Measurements from ENCODE around the gene DVL2.
"Not testable (repeated sequence)": the region's sequence is repeated elsewhere in the genome, so short reads cannot be mapped to it uniquely, and the experiment has no call there.

DVL2 gene

DNA sequence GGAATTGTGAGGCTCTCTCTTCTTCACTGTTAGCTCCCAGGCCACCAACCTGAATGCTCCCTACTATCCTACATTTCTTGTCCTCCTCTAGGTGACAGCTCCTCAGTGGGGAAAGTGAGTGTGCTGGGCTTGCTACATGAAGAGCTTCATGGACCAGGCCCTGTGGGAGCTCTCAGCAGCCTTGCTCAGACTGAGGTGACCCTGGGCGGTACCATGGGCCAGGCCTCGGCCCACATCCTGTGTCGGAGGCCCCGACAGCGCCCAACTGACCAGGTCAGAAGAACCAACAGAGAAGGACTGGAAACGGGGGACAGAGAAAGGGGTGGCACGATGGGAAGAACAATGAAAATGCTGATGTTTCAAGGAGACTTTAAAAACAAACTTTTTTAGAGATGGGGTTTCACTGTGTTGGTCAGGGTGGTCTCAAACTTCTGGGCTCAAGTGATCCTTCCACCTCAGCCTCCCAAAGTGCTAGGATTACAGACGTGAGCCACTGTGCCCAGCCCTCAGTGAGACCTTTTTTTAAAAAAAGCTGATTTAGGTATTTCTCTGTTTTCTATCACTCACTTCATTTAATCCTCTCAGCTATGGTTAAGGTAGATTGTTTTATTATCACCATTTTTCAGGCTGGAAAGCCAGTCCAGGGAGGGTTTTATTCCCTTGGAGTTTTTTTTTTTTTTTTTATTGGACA lies 22.6 kb upstream of the DVL2 start:
- DNase-seq = no peak

DNA sequence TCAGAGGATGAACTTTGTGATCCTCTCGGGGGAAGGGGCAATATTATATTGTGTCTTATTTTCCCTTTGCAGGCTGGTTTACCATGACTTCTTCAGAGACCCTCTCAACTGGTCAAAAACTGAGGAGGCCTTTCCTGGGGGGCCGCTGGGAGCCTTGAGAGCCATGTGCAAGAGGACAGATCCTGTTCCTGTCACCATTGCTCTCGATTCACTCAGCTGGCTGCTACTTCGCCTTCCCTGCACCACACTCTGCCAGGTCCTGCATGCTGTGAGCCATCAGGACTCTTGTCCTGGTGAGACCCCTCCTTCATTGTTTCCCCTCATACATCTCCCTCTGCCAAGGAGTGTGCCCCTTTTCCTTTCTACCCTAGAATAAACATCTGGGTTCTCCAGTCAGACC lies 20.2 kb upstream of the DVL2 start:
- DNase-seq = no peak

DNA sequence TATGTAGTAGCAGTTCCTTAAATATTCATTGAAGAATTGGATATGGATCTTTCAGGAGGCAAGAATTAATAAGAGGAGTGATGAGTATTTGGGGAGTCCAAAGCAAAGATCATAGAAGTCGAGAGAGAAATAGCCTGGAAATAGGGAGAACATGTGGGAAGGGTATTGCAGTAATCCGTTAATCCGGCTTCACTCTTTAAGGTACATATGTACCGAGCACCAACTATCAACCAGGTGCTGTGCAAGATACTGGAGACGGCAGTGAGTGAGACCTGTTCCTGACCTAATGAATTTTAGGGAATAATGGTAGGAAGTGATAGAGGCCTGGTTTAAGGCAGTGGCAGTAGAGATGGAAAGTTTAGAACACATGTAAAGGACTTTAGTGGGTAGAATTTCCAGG lies 18.8 kb upstream of the DVL2 start:
- no peak for DNase-seq

DNA sequence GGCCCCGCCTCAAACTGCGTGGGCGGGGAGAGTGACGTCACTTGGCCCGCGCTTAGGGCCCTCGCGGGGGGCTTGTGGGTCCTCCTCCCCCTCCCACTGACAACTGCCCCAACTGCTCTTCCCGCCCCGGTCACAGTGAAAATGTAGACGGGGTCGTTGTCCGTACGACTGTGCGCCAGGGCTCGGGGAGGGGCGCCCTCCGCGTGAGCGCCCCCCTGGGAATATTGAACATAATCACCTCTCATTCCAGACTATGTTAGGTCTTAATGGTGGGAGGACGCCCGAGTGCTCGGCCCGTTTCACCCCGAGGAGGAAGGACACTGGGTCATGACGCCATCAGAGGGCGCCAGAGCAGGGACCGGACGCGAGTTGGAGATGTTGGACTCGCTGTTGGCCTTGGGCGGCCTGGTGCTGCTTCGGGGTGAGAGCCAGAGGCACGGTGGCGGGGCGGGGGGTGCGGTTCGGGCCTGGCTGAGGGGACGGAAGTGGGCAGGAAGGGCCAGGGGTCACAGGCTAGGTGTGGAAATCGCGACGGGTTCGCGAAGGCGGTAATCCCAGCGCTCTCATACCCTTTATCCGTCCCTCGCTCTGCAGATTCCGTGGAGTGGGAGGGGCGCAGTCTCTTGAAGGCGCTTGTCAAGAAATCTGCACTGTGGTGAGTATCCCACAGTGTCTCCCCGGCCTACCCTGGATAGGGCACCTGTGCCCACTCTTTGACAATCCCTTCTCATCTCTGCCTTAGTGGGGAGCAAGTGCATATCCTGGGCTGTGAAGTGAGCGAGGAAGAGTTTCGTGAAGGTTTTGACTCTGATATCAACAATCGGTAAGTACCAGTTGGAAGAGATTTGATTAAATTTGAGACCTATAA lies 18.1 kb upstream of the DVL2 start, which contains the start of gene ELP5:
Gene ELP5 (plus strand): TSS at position 40 of the 868 bp plus-strand sequence. CDS start 336 bp downstream, at position 376.
- peak; percentile 70 for DNase-seq

DNA sequence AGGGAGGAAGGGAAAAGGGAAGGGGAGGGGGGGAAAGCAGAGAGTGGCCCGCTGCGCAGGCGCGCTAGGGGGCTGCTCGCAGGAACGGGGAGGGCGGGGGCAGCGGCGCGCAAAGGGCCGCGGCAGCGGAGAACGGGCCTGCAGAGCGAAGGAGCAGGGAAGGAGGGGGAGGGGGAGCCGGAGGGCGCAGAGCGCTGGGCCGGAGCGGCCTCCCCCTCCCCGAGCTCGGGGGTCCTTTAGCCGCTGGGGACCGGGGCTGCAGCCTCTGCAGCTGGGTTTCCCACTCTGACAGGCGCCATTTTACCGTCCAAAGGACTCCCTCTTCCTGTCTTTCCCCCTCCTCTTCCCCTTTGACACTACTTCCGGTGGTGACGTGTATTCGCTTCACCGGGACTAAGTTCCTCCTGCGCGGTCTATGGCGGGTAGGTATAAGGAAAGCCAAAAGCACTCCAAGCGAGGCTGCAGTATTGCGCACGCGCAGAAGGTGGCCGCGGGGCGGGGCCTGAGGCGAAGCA lies 17.4 kb upstream of the DVL2 start, which contains the start of gene CTDNEP1:
Gene CTDNEP1 (minus strand): TSS at position 74 of the 515 bp plus-strand sequence. CDS start 438 bp downstream, outside the sequence.
- peak; percentile 98 for DNase-seq

DNA sequence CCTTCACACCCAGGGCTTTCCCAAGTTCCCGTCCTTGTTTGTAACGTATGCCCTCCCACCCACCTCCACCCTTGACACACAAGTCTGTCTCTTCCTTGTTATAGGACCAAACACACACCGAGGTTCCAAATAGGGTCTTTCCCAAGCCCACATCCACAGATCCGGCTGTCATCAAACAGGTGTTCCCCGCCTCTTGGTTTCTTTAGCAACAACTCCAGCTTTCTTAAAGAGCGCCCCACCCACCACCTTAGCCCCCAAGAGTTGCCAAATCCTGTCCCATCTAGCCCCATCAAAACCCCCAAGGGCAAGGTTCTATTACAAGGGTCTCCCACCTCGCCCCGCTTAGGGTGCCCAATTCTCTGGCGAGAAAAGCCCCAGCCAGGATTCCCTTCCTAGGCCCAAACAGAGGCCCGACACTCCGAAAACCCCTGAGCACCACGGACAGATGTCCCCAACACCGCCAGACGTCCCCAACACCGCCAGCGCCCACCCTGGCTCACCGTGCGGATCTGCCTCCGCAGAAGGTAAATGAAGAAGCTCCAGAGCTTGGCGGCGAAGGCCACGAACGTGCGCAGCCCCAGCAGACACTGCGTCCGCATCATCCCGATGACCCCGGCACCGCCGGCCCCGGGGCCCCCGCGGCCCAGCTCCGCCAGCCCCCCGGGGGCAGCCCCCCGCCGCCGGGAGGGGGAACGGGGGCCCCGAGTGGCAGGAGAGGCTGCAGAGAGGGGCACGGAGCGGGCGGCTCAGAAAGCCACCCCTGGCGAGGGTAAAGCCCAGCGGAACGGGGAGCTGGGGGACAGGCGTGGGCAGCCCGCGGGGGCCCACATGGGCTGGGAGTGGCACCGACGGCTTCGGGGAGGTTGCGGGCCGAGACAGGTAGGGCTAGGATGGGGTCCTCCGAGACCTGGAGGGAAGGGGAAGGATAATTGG lies 16.6 kb upstream of the DVL2 start:
- DNase-seq = no peak

DNA sequence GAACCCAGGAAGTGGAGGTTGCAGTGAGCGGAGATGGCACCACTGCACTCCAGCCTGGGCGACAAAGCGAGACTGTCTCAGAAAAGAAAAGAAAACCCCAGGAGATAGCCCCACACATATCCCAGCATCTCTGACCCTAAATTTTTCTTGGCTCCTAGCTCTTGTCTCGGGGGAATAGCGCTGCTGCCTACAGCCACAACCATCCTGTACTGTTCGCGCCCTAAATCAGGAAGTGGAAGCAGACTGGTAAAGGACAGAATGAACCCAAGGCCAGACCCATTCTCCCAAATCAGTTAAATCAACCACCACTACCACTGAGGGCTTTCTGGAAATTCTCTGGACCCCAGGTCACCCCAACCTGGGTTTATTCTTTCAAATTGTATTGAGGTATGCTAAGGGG lies 15.5 kb upstream of the DVL2 start:
- DNase-seq = no peak

DNA sequence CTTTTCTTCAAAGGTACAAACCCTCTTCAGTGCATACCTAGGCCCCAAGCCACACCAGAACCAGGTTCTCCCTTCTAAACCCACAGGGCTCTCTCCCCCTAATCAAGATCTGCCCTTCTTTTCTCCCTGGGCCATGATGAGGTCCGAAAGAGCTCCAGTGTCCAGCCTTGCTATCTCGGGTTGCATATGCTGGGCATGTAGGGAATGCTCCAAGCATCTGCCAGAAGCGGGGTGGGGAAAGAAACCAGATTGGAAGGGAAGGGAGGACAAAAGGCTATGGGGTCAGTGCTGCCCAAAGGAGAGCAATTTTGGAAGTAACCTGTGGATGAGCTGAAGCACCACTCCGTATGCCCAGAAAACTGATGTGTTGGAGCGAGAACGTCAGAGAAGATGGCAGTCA lies 14.9 kb upstream of the DVL2 start:
- DNase-seq = no peak

DNA sequence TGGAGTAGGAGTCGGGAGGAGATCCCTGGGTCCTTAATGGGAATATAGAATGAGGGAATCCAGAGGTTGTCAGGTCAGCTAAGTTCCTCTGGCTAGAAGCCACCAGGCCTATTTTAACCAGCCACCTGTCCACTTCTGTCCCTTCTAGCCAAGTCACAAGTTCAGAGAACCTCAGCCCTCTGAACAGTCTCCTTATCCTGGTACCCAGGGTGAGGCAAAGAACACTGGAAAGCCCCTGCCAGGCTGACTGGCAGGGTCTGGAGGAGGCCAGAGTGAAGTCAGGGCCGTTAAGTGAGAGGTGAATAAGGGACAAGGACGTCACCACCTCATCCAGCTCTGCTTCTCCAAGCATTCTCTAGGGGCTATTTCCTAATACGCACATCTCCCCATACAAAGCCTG lies 14.5 kb upstream of the DVL2 start:
- no peak for DNase-seq

DNA sequence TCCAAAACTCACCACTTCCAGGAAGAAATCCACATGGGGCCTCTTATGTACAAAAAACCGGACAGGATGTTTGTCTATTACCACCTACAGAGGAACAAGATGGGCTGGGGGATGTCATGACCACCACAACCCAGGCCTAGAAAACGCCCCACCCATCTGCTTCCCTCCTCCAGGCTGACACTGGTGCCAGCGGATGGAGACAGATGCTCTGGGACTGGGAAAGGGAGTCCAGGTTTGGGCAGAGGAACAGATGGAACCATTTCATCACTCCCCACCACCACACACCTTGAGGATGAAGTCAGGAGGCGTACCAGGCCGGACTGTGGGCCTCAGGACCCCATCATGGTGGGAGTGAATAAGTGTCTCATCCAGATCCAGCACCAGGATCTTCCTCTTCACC lies 12.5 kb upstream of the DVL2 start:
- DNase-seq = no peak

DNA sequence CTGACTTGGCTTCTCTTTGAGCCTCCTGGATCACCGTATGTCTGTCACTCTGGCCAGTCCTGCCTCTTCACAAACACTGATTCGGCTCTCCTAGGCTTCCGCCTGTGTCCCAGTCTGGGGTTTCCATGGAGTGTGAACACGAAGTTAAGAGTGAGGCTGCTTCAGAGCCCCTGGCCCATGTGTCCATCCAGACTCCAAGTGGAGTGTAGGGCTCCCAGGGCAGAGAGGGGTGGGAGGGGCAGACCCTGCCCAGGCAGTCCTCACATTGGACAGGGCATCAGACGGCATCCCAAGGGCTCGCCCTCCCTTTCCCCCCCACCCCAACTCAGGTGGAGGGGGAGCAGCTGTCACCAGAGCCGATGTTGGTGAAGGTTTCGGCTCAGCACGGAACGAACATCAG lies 9.5 kb upstream of the DVL2 start:
- DNase-seq = not testable (repeated sequence)

DNA sequence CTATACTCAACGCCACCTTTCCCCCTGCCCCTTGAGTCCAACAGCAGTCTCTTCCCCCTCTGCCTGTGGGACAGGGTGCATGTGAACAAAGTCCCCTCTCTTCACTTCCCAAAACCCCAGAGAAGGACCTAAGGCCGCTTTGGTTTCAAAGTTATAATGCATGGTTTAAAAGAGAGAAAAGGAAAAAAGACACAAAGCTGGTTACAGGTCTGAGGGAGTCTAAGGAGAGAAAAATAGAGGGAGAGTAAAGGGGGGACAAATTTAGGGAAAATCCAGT lies 9.1 kb upstream of the DVL2 start:
- no peak for DNase-seq

DNA sequence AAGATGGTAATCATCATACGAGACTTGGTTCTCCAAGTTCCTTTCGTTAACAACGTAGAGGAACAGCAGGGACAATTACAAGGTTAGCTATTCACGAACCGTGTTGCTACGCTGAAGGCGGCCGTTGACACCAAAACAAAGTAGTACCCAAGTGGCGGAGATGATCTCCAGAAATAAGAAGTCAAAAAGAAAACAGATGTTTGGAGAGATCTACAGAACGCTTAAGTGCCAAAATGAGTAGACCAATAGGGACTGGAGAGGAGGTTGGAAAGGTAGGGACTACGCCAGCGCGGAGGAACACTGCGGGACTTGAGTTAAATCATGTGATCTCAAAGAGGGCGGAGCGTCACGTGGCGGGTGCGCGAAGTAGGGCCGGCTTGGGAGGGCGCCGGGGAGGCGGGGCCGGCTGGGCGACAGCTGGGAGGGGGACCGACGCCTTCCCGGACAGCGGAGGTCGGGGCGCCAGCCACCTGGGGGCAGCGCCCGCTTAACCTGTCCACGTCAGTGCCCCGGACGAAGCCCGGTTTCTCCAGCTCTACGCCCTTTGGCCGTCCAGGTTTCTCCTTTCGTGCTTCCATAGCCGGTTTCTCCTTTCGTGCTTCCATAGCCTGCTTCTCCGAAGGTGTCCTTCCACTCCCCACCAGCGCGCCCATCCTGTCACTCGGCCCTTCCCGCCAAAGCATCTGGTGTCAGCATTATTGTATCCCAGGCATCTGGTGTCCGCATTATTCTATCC lies 8.6 kb upstream of the DVL2 start:
- DNase-seq = peak; percentile 85

DNA sequence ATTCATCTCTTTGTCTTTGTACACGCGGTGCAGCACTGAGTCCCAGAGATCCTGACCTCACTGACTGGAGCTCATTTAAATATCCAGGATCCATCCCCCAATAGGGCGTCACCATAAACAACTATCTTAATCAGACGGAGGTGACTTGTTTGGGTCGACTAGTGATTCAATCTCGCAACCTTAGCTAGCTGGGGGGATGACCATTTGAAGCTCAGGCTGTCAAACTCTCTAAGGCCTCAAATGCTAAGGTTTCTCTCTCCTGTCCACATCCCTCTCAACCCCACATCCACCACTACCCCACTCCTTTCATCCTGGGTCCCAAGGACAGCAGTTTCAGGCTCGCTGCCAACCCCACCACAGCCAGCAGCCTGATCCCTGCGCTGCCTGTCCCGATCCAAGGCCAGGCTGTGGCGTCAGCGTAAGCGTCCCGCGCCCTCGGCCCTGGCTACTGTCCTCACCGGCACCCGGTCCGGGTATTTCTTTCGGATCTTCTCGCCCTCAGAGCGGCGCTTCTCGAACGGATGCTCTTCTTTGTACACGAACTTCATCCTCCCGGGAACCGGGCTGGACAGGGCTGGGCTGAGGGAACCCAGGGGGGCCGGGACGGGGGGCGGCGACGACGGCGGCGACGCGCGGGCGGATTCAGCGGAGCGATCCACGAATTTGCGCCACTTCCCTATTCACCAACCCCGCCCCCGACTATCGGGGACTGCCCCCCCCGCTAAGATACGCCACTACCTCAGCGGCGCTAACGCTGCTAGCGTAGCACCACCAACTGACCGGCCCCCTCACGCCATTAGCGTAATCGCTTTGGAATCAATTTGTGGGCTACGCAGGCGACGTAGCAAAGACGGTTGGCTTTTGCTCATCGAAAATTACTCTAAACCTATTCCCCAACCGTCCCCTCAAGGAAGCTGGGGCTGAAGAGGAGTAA lies 7.7 kb upstream of the DVL2 start, which contains the start of gene GABARAP:
Gene GABARAP (minus strand): TSS at position 667 of the 934 bp plus-strand sequence. CDS start 119 bp downstream, at position 548.
- peak; percentile 74 for DNase-seq

DNA sequence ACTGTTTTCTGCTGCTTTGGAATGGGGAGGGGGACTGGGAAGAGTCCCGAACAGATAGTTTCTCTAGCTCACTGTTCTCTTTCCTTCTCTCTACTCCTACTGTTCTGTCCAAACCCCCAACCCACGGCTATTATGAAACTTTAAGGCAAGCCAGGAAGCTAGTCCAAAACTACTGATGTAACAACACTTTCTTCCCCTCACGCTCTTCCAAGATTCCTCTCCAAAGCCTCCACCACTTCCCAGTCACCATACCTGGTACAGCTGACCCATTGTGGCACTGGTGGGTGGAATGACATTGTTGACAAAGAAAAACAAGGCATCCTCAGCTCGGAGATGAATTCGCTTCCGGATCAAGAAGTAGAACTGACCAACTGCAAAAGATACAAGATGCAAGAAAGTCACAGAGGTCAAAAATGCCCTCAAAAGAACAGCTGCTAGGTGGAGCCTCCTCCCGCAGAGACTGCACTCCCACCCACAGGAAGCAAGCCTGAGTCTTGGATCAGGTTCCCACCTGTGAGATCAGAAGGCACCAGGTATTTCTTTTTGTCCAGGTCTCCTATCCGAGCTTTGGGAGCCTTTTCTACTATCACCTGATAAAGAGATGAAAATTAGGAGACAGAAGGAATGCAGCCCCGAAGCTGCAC lies 6.9 kb upstream of the DVL2 start:
- DNase-seq = no peak

DNA sequence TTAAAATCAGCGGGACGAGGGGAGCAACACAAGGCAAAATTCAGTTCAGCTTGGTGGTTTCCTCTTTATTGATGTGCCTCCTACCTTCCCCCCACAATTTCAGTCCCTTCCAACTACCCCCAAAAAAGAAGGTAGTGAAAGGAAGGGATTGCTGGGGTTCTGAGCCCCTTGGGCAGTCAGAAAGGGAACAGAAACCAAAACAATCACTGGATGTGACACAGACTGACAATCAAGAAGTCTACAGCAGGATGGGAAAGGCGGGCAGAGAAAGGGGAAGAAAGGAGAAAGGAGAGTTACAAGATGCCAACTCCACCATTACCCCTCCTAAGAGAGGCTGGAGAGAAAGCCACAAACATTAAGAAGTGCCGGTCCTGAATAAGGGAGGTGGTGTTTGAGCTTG lies 6.1 kb upstream of the DVL2 start:
- DNase-seq = no peak

DNA sequence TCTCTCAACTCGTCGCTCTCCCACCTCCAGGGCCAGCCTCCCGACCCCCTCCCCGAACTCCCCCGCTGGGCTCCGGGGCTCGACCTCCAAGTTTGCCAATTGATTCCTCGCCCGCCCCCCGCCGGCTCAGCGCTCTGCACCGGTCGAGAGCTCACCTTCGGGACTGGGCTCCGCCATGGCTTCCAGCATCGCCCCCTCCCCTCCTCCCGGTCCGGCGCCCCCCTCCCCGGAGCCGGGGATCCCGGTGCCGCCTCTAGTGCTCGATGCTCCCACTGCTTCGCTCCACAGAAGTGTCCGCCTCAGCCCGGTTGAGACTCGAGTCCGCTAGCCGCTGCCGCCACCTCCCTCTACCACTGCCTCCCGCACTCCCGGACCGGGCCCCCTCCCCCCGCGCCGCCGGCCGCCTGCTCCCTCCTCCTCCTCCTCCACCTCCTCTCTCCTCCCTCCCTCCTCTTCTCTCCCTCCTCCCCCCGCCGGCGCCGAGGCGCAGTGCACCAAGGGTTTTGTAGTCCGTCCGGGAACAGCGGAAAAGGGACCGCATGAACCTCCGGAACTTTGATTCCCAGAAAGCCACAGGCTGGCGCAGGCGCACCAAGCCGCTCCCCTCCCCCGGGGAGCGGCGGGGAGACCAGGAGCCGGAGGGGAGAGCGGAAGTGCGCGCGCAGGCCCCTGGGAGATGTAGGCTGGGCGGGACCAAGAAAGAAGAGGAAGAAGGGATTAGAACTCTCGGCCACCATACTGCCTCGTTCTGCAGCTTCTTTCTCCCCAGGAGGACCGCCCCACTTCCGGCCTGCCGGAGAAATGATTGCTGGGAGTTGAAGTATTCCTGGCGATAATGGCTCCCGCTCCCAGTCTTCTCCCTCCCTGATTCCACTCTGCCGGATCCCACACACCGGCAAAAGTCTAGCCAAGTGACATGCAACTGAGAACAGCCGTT lies 5.0 kb upstream of the DVL2 start, which contains the start of gene PHF23:
Gene PHF23 (minus strand): TSS at position 367 of the 937 bp plus-strand sequence. CDS start 178 bp downstream, at position 189.
- peak; percentile 97 for DNase-seq

DNA sequence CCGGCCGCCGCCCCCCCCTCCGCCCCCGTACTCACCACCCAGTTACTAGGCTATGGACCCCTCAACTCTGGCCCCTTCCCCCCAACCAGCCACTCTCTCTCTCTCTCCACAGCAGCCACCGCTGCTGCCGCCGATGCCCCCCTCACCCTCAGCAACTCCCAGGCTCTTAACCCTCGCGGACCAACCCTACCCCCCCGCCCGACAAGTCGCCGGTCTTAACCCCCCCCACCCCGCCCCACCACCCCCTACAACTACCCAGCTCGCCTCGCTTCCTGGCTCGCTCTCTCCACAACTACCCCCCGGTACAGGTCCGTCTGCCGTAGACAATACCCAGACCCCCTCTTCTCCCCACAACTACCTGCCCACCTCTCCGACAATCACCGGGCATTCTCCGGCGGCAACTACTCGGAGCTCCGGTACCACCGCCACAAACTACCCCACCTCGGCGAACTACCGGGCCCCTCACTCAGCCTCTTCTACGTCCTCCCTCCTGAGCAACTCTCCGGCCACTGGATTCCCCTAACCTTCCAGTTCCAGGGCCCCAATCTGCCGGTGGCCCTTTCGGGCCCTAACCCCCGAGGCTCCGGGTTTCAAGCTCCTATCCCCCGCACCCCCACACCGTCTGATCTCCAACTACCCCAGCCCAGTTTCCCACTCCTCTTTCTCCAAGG lies 4.2 kb upstream of the DVL2 start:
- DNase-seq = no peak
